T-helper 1 cell treated with Interleukin-12 subunit alpha and Interleukin-12 subunit beta and Interleukin-4 antibody, amounts not matched to agents 30 ng/mL and 1 ng/mL, for 36 hours (primary cell): ENCODE data around the gene H2BW1. TPM values are rescaled to one million over a fixed set of nuclear protein-coding genes. Genes with fewer than 3 reads are reported as not detected.
"Not testable (repeated sequence)": the region's sequence is repeated elsewhere in the genome, so short reads cannot be mapped to it uniquely, and the experiment has no call there.

Experiments
- intact Hi-C: fragments of 100-400 bp; cut with micrococcal nuclease; formaldehyde crosslinking; loops from one replicate; pipeline ENCODE4 v1.15.1; 2024
- total RNA-seq: library from RNA; stranded (reverse); gene quantifications from 2 replicates; pipeline ENCODE4 v1.2.3, GENCODE V29; 2022

H2BW1 gene
- total RNA-seq: not detected in 2 replicates

- intact Hi-C loops: no loop called here
Measured at GRCh38 chrX:104013606-104014005, at the start of gene H2BW1. Gene H2BW1 (minus strand): TSS chrX:104013708. CDS start chrX:104013576, 132 bp downstream.

- intact Hi-C loops: not testable (repeated sequence)
Measured at GRCh38 chrX:104062636-104063035, 49.1 kb upstream of the H2BW1 start.

GRCh38 chrX:104054956-104055355 lies 41.4 kb upstream of the H2BW1 start:
- intact Hi-C loops: not testable (repeated sequence)

GRCh38 chrX:104047171-104047570 lies 33.7 kb upstream of the H2BW1 start:
- intact Hi-C loops: no loop called here

- intact Hi-C loops: no loop called here
Measured at GRCh38 chrX:104045642-104046041, 32.1 kb upstream of the H2BW1 start.

- intact Hi-C loops: no loop called here
Measured at GRCh38 chrX:104041003-104041402, 27.5 kb upstream of the H2BW1 start.

GRCh38 chrX:104039689-104040505 lies 26.4 kb upstream of the H2BW1 start, which contains the start of gene H2BW2:
Gene H2BW2 (plus strand): TSS chrX:104039956. CDS start chrX:104039995, 39 bp downstream.
- intact Hi-C loops: no loop called here

- intact Hi-C loops: no loop called here
Measured at GRCh38 chrX:104018126-104018525, 4.6 kb upstream of the H2BW1 start.

GRCh38 chrX:104015576-104015975 lies 2.1 kb upstream of the H2BW1 start:
- intact Hi-C loops: not testable (repeated sequence)

GRCh38 chrX:104013158-104013557 lies 350 bp downstream of the H2BW1 start:
- intact Hi-C loops: no loop called here

GRCh38 chrX:104008831-104009230 lies 4.7 kb downstream of the H2BW1 start:
- intact Hi-C loops: no loop called here

- intact Hi-C loops: no loop called here
Measured at GRCh38 chrX:103999234-103999633, 14.3 kb downstream of the H2BW1 start.

- intact Hi-C loops: not testable (repeated sequence)
Measured at GRCh38 chrX:103983508-103983907, 30.0 kb downstream of the H2BW1 start.

- intact Hi-C loops: not testable (repeated sequence)
Measured at GRCh38 chrX:103962411-103963278, 50.9 kb downstream of the H2BW1 start, which contains the start of gene TMSB15B. Gene TMSB15B (plus strand): TSS chrX:103962627.

Other genes starting within 250 kb of the H2BW1 start
- gene PLP1, start 236.9 kb downstream of the H2BW1 start, total RNA-seq: not detected in 2 replicates
- gene RAB9B, start 181.5 kb downstream of the H2BW1 start, total RNA-seq: 0.56 and 0.64 TPM in 2 replicates
- 7.7 and 8.3 TPM in 2 replicates for gene TMSB15B, start 51.1 kb downstream of the H2BW1 start, total RNA-seq
- gene H2BW2, start 26.2 kb upstream of the H2BW1 start, total RNA-seq: not detected in 2 replicates
- gene TMSB15C, start 62.5 kb upstream of the H2BW1 start, total RNA-seq: 3.3 and 4.6 TPM in 2 replicates
- 0.34 and 0.90 TPM in 2 replicates for gene ZCCHC18, start 98.8 kb upstream of the H2BW1 start, total RNA-seq
- gene SLC25A53, start 143.3 kb upstream of the H2BW1 start, total RNA-seq: 7.1 and 7.5 TPM in 2 replicates
- gene FAM199X, start 152.7 kb upstream of the H2BW1 start, total RNA-seq: 13.4 and 14.0 TPM in 2 replicates
- gene ESX1, start 241.2 kb upstream of the H2BW1 start, total RNA-seq: not detected in 2 replicates